Tibial nerve (tissue), 4 donors: ENCODE data around the gene ACE2. TPM values are rescaled to one million over a fixed set of nuclear protein-coding genes. Genes with fewer than 3 reads are reported as not detected.

Source experiments
- DNase-seq, 2 donors: peaks; one replicate each; pipeline ENCODE4 v3.0.0-alpha.2; 2019; ENCODE audit warnings: low spot score in 2 of 2
- H3K27ac ChIP-seq, 4 donors: fragments of 200-600 bp; sonication (generic) in 3 of 4; one replicate each; pipeline ENCODE4 v1.5.1; 2017 to 2019; ENCODE audit warnings: mild to moderate bottlenecking in 1 of 4
- H3K27me3 ChIP-seq, 2 donors: fragments of 200-600 bp; sonication (generic) in 1 of 2; one replicate each; pipeline versions ENCODE4 v1.5.1 to v1.6.0; 2017 to 2019
- H3K36me3 ChIP-seq, 3 donors: fragments of 200-600 bp; sonication (generic); one replicate each; pipeline ENCODE4 v1.5.1; 2018 to 2019
- H3K4me1 ChIP-seq, 4 donors: fragments of 200-600 bp; sonication (generic) in 3 of 4; one replicate each; pipeline ENCODE4 v1.5.1; 2017 to 2019
- H3K4me3 ChIP-seq, 4 donors: fragments of 200-600 bp; sonication (generic) in 3 of 4; one replicate each; pipeline ENCODE4 v1.5.1; 2017 to 2019; ENCODE audit warnings: mild to moderate bottlenecking in 1 of 4, moderate library complexity in 1 of 4
- H3K9me3 ChIP-seq, 4 donors: fragments of 200-600 bp; sonication (generic) in 3 of 4; one replicate each; pipeline ENCODE4 v1.5.1; 2017 to 2019
- EP300 ChIP-seq, 2 donors: sonication (generic); formaldehyde crosslinking; IDR thresholded peaks; one replicate each; pipeline ENCODE4 v1.6.1; 2017; ENCODE audit warnings: antibody characterized with exemption in 2 of 2, mild to moderate bottlenecking in 1 of 2
- POLR2A ChIP-seq, 2 donors: fragments of 450-650 bp; IDR thresholded peaks; one replicate each; pipeline ENCODE4 v1.6.1; 2017; ENCODE audit warnings: antibody characterized with exemption in 2 of 2, mild to moderate bottlenecking in 2 of 2, moderate library complexity in 2 of 2
- WGBS, 2 donors: methylation state at CpG; one replicate each; pipeline ENCODE4 v1.1.5; 2018; 5-methylcytosine and 5-hydroxymethylcytosine counted together
- total RNA-seq, 4 donors: library from RNA; depleted of rRNA; stranded (reverse); fragments of >200 nt; gene quantifications; one replicate each; pipeline ENCODE4 v1.1.0, GENCODE V29; 2016
- TF ChIP-seq, protein P1 (sequence below), 5 experiments: fragments of 200-600 bp in 3 of 5; fragments of 450-650 bp in 2 of 5; sonication (generic) in 3 of 5; IDR thresholded peaks; one replicate each; pipeline ENCODE4 v1.5.1; 2016 to 2019; ENCODE audit warnings: antibody characterized with exemption in 5 of 5, mild to moderate bottlenecking in 3 of 5, moderate library complexity in 2 of 5

Gene ACE2
- total RNA-seq, 4 donors from 2014 or later: 0.30 to 1.1 (median 0.92) TPM

DNA sequence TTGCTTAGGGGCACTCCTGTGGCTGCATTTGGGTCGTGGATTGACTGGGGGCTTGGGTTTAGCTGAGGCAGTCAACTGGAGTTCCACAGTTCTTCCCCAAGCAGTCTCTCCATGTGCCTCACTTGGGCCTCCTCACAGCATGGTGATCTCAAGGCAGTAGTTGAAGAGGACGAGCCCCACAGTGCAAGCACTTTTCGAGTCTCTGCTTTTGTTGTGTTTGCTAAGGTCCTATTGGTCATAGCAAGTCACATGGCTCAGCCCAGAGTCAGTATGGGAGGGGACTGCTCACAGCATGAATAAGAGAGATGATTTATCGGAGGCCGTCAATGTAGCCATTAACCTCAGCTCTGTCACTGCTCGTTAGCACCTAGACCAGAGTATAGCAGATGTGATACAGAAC lies 70.4 kb downstream of the ACE2 start:
- Histone ChIP-seq H3K27me3 (no peaks in the 10 kb centered on the region), H3K27ac (no peak overlapping the region), H3K4me1 (no peaks in the 10 kb centered on the region), H3K4me3 (no peak overlapping the region), H3K9me3 (no peaks in the 10 kb centered on the region), H3K36me3 (no peaks in the 10 kb centered on the region)
- WGBS, 2 donors: 61 to 88% methylated on average over 4 to 6 of the region's 6 CpGs
- DNase-seq: no peak
- no peak for TF ChIP-seq POLR2A (IDR thresholded peaks at IDR 0.05)
- TF ChIP-seq EP300 (IDR thresholded peaks at IDR 0.05): no peak
- TF ChIP-seq, protein P1, sequence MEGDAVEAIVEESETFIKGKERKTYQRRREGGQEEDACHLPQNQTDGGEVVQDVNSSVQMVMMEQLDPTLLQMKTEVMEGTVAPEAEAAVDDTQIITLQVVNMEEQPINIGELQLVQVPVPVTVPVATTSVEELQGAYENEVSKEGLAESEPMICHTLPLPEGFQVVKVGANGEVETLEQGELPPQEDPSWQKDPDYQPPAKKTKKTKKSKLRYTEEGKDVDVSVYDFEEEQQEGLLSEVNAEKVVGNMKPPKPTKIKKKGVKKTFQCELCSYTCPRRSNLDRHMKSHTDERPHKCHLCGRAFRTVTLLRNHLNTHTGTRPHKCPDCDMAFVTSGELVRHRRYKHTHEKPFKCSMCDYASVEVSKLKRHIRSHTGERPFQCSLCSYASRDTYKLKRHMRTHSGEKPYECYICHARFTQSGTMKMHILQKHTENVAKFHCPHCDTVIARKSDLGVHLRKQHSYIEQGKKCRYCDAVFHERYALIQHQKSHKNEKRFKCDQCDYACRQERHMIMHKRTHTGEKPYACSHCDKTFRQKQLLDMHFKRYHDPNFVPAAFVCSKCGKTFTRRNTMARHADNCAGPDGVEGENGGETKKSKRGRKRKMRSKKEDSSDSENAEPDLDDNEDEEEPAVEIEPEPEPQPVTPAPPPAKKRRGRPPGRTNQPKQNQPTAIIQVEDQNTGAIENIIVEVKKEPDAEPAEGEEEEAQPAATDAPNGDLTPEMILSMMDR (IDR thresholded peaks at IDR 0.05): no peak

DNA sequence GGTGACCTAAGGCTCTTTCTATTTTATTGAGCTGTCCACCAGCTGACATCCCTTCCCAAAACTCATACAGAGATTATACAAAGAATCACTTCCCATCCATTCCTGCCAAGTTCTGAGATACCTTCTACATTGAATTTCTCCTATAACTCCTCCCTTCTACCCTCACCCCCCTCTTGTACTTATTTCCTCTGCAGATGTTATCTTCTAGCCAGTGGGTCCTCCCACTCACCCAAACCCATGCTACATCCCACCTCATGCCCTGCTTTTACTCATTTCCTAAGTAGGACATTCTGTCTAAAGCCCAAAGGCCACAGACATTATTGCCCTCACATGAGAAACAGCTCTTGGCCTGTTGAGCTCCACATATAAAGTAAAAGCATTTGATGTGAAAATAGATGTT lies 71.6 kb downstream of the ACE2 start:
- no peak for DNase-seq

DNA sequence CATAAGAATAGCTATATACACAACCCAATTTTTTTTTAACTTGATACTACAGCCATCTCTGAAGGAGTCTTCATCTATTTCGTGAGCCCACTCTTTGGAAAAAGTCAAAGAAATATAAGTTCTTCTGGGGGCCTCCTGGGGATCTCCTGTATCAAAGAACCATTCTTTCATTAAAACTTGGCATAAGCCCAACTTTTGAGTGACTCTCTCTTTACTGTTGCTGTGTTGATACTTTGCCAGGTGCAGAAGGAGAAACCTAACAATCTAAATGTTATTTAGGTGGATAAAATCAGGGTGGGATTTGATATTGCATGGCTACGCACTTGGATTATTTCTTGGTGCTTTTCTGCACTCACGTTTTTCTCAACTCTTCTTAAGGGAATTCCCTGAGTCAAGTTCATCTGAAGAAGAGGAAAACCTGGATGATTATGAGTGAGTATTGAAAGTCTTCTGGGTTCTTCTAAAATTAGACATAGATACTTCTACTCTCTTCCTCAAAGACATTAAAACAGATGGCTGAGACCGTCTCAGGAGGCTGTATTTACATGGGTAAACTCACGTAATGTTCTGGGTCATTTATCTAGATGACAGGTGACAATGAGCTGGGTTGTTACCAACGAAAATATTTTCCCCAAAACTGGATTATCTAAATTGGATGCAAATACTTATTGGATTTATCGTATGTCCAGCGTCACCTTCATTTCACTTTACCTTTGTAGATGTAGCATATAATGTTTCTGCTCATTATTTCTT lies 74.9 kb downstream of the ACE2 start:
- Histone ChIP-seq H3K27me3 (no peaks in the 10 kb centered on the region), H3K4me3 (no peak overlapping the region), H3K27ac (no peak overlapping the region), H3K9me3 (no peaks in the 10 kb centered on the region), H3K4me1 (no peaks in the 10 kb centered on the region), H3K36me3 (no peaks in the 10 kb centered on the region)
- 66 to 69% methylated on average over 8 of the region's 8 CpGs for WGBS, 2 donors
- DNase-seq: no peak
- TF ChIP-seq, protein P1 (IDR thresholded peaks at IDR 0.05): no peak
- TF ChIP-seq POLR2A (IDR thresholded peaks at IDR 0.05): no peak
- TF ChIP-seq EP300 (IDR thresholded peaks at IDR 0.05): no peak

More for the DNA sequence above, 71.6 kb downstream of the ACE2 start:
- Histone ChIP-seq H3K36me3 (no peaks in the 10 kb centered on the region), H3K27me3 (no peaks in the 10 kb centered on the region), H3K27ac (no peak overlapping the region), H3K4me1 (no peaks in the 10 kb centered on the region), H3K4me3 (no peak overlapping the region), H3K9me3 (no peaks in the 10 kb centered on the region)
- no peak for TF ChIP-seq EP300 (IDR thresholded peaks at IDR 0.05)
- TF ChIP-seq POLR2A (IDR thresholded peaks at IDR 0.05): no peak
- TF ChIP-seq, protein P1 (IDR thresholded peaks at IDR 0.05): no peak

DNA sequence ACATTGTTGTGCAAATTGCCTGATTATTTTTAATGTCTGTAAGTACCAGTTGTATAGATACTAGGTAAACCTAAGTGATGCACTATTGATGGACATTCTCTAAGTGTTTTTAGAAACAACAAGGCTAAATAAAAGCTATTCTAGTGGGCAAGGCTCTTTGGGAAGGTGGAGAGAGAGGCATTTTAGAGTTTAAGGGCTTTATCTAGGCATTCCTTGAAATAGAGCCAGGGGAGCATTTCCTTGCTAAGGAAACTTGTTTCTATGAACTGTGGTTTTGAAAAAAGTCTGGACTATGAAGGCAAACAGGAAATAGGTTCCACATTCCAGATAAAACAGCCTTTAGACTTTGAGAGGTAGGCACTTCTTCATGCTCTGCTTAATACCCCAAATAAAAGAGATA lies 76.3 kb downstream of the ACE2 start:
- Histone ChIP-seq H3K9me3 (no peaks in the 10 kb centered on the region), H3K4me3 (no peak overlapping the region)
- DNase-seq: no peak

DNA sequence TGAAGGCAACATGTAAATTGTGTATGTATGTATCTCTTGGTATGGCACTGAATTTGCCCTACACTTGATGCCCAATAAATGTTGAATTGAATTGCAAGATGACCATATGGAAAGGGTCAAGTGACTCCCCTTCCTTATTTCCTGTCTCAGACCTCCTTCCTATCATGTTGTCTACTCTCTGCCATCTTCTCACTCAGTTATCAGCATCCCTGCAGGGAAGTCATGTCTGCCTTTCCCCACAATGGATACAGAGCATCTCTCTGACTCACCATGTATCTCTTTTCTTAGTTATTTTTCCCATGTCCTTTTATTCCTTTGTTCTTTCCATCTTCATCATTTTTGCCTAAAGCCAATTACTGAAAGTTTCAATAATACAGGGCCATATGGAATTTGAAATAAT lies 77.7 kb downstream of the ACE2 start:
- no peak for DNase-seq
- H3K27ac ChIP-seq: no peak overlapping the region
- TF ChIP-seq, protein P1 (IDR thresholded peaks at IDR 0.05): no peak
- no peak for TF ChIP-seq POLR2A (IDR thresholded peaks at IDR 0.05)
- TF ChIP-seq EP300 (IDR thresholded peaks at IDR 0.05): no peak
- H3K27me3 ChIP-seq: no peaks in the 10 kb centered on the region
- no peaks in the 10 kb centered on the region for H3K36me3 ChIP-seq
- H3K9me3 ChIP-seq: no peaks in the 10 kb centered on the region
- no peak overlapping the region for H3K4me3 ChIP-seq
- no peaks in the 10 kb centered on the region for H3K4me1 ChIP-seq

More for the DNA sequence above, 76.3 kb downstream of the ACE2 start:
- TF ChIP-seq EP300 (IDR thresholded peaks at IDR 0.05): no peak
- H3K27me3 ChIP-seq: no peaks in the 10 kb centered on the region
- no peak overlapping the region for H3K27ac ChIP-seq
- no peaks in the 10 kb centered on the region for H3K4me1 ChIP-seq
- H3K36me3 ChIP-seq: no peaks in the 10 kb centered on the region
